Adrenal gland (tissue), 12 donors: ENCODE measurements around the gene CTSS. TPM values are rescaled to one million over a fixed set of nuclear protein-coding genes. Genes with fewer than 3 reads are reported as not detected.
"Not testable (repeated sequence)": the region's sequence is repeated elsewhere in the genome, so short reads cannot be mapped to it uniquely, and the experiment has no call there.

Experiments used
- DNase-seq, 7 donors: peaks; one replicate each; pipeline ENCODE4 v3.0.0-alpha.2; 2019 to 2020
- H3K27ac ChIP-seq, 5 donors: fragments of 200-600 bp; sonication (generic) in 4 of 5; 1 replicate in 3 of 5; 2 replicates in 2 of 5; pipeline versions ENCODE4 v1.5.1 to v1.8.0; 2016 to 2020; ENCODE audit warnings: mild to moderate bottlenecking in 1 of 5
- H3K27me3 ChIP-seq: fragments of 200-600 bp; 2 replicates; pipeline ENCODE4 v1.8.0; 2021
- H3K36me3 ChIP-seq, 2 donors: fragments of 200-600 bp; replicated peaks in 1 of 2; 1 replicate in 1 of 2; 2 replicates in 1 of 2; pipeline versions ENCODE4 v1.5.1 to v1.8.0; 2018 to 2022
- H3K4me1 ChIP-seq, 2 donors: fragments of 200-600 bp; replicated peaks in 1 of 2; 1 replicate in 1 of 2; 2 replicates in 1 of 2; pipeline versions ENCODE4 v1.5.1 to v1.8.0; 2018 to 2021
- H3K4me3 ChIP-seq, 4 donors: fragments of 200-600 bp; sonication (generic) in 3 of 4; one replicate each; pipeline ENCODE4 v1.5.1; 2016 to 2018
- H3K9me3 ChIP-seq, 3 donors: fragments of 200-600 bp; sonication (generic) in 1 of 3; replicated peaks in 1 of 3; 1 replicate in 2 of 3; 2 replicates in 1 of 3; pipeline versions ENCODE4 v1.5.1 to v1.8.0; 2016 to 2021
- POLR2A ChIP-seq, 2 donors: fragments of 450-650 bp; IDR thresholded peaks; one replicate each; pipeline ENCODE4 v1.6.1; 2017; ENCODE audit warnings: antibody characterized with exemption in 2 of 2, mild to moderate bottlenecking in 2 of 2, moderate library complexity in 1 of 2
- WGBS, 4 donors: extraction: QIAGEN DNeasy Blood & Tissue Kit in 2 of 4; methylation state at CpG; one replicate each; pipeline versions ENCODE4 v1.1.5 to v1.1.7; 2013 to 2017; 5-methylcytosine and 5-hydroxymethylcytosine counted together
- intact Hi-C, 2 donors: fragments of 100-400 bp; cut with DNase I; formaldehyde crosslinking; loops; one replicate each; pipeline versions ENCODE4 v1.14.1 to v1.15.0; 2022 to 2023
- polyA plus RNA-seq, 3 donors: library from polyadenylated mRNA; stranded (reverse); fragments of 200-250 nt in 2 of 3; fragments of 350-450 nt in 1 of 3; fragmentation: Illumina TruSeq in 1 of 3; extraction: RNeasy Lipid Tissue Mini Kit (QIAGEN cat#74804) in 1 of 3; gene quantifications; one replicate each; pipeline ENCODE4 v1.2.3, GENCODE V29; 2013 to 2014
- total RNA-seq, 9 donors: library from RNA; depleted of rRNA in 4 of 9; stranded (reverse); fragments of >200 nt in 4 of 9; fragments of 120-200 nt in 1 of 9; fragmentation: NEBNext Ultra II Directional in 1 of 9; extraction: Animal tissue kit (Norgen Biotek cat#: 25700) in 1 of 9; gene quantifications; one replicate each; pipeline versions ENCODE4 v1.1.0 to v1.2.4, GENCODE V29; 2013 to 2023
- TF ChIP-seq, protein P1 (sequence below), 6 experiments: fragments of 450-650 bp in 4 of 6; fragments of 200-600 bp in 2 of 6; sonication (generic) in 1 of 6; IDR thresholded peaks; 1 replicate in 5 of 6; 2 replicates in 1 of 6; pipeline versions ENCODE4 v1.5.1 to v1.8.0; 2016 to 2021; ENCODE audit warnings: antibody characterized with exemption in 6 of 6, mild to moderate bottlenecking in 2 of 6, moderate library complexity in 1 of 6
- donor health status: healthy with polysubstance abuse.
- donor health status: Bipolar disorder and iron deficiency.
- donor health status: DM: yes; HTN: yes; CAD: no.
- donor health status: DM: no; HTN: no; CAD: no.
- donor health status: DM: no; HTN: no; CAD: no.
- donor health status: DM: yes; HTN: yes; CAD: no.

Gene CTSS
- total and polyA plus RNA-seq, 12 donors, result 12.1 to 175 (median 97.1) TPM

DNA sequence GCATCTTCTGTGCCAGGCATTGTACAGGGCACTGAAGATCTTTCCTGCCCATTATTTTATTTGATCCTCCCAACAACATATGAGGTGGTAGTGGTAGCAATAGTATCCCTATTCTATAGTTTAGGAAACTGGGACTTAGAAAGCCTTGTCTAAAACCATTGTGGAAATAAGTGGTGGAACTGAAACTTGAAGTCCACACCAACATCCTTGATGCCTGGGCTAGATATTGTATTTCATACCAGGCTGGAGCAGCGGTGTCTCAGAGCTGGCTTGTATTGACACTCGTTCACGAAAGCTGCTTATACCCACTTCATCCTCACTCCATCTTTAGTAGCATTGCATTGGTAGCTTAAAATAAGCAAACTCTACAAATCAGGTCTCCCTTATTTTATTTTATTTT lies 9.7 kb upstream of the CTSS start:
- no peaks in the 10 kb centered on the region for H3K27me3 ChIP-seq
- no peaks in the 10 kb centered on the region for H3K36me3 ChIP-seq
- TF ChIP-seq, protein P1, sequence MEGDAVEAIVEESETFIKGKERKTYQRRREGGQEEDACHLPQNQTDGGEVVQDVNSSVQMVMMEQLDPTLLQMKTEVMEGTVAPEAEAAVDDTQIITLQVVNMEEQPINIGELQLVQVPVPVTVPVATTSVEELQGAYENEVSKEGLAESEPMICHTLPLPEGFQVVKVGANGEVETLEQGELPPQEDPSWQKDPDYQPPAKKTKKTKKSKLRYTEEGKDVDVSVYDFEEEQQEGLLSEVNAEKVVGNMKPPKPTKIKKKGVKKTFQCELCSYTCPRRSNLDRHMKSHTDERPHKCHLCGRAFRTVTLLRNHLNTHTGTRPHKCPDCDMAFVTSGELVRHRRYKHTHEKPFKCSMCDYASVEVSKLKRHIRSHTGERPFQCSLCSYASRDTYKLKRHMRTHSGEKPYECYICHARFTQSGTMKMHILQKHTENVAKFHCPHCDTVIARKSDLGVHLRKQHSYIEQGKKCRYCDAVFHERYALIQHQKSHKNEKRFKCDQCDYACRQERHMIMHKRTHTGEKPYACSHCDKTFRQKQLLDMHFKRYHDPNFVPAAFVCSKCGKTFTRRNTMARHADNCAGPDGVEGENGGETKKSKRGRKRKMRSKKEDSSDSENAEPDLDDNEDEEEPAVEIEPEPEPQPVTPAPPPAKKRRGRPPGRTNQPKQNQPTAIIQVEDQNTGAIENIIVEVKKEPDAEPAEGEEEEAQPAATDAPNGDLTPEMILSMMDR (IDR thresholded peaks at IDR 0.05), result no peak
- no peak for TF ChIP-seq POLR2A (IDR thresholded peaks at IDR 0.05)
- H3K4me3 ChIP-seq, result no peak overlapping the region
- H3K27ac ChIP-seq, result no peak overlapping the region
- intact Hi-C loops, result no loop called here
- DNase-seq, result no peak
- no peaks in the 10 kb centered on the region for H3K4me1 ChIP-seq
- no peaks in the 10 kb centered on the region for H3K9me3 ChIP-seq
- 74 to 91% (median 78%) methylated on average over 3 of the region's 3 CpGs for WGBS, 4 donors

DNA sequence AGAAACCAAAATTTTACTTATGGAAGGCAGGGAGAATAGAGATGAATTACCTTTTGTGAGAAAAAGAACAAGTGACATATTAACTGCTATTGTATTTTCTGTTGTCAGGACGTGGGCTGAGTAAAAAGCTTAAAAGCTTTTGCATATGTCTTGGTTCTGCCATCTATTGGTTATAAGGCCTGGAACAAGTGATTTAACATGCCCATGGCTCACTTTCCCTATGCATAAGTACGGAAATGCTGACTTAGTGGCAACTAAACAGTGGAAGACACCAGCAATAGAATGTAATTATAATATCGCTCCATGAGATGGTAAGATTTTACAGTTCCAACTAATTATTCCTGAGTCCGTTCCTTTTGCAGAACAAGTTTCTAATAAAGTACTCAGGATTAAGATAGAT lies 6.7 kb upstream of the CTSS start:
- WGBS, 4 donors, result 80 to 93% (median 88%) methylated on average over 4 of the region's 4 CpGs
- no peak overlapping the region for H3K27ac ChIP-seq
- TF ChIP-seq POLR2A (IDR thresholded peaks at IDR 0.05), result no peak

DNA sequence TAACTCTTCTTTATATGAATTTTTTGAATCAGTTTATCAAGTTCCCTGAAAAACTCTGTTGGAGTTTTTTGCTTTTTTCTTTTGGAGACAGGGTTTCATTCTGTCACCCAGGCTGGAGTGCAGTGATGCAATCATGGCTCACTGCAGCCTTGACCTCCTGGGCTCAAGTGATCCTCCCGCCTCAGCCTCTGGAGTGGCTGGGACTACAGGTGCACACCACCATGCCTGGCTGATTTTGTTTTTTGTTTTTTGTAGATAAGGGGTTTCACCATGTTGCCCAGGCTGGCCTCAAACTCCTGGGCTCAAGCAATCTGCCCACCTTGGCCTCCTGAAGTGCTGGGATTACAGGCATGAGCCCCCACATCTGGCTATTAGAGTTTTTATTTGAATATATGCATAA lies 2.1 kb upstream of the CTSS start:
- DNase-seq, result peak in 2 of 7 donors; percentile 29 to 31
- intact Hi-C loops, H3K36me3 ChIP-seq, H3K27me3 ChIP-seq, H3K9me3 ChIP-seq, H3K27ac ChIP-seq, H3K4me3 ChIP-seq, H3K4me1 ChIP-seq: not testable (repeated sequence)
- 25 to 62% (median 51%) methylated on average over 1 of the region's 1 CpG for WGBS, 4 donors

More for the DNA sequence above, 6.7 kb upstream of the CTSS start:
- no peak overlapping the region for H3K4me3 ChIP-seq
- H3K9me3 ChIP-seq, result no peaks in the 10 kb centered on the region
- H3K4me1 ChIP-seq, result peaks cover 0 to 5% of the 10 kb centered on the region in 2 donors
- no peak for DNase-seq
- intact Hi-C loops, result no loop called here
- H3K27me3 ChIP-seq, result no peaks in the 10 kb centered on the region
- H3K36me3 ChIP-seq, result no peaks in the 10 kb centered on the region

DNA sequence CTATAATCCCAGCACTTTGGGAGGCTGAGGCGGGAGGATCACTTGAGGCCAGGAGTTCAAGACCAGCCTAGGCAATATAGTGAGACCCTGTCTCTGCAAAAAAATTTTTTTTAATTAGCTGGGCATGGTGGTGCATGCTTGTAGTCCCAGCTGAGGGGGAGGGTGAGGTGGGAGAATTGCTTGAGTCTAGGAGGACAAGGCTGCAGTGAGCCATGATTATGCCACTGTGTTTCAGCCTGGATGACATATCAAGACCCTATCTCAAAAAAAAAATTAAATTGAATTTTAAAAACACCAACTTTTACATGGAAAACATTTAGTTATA lies 361 bp upstream of the CTSS start:
- 79 to 93% (median 85%) methylated on average over 1 of the region's 1 CpG for WGBS, 4 donors
- intact Hi-C loops, H3K9me3 ChIP-seq, H3K27me3 ChIP-seq, H3K4me1 ChIP-seq, DNase-seq, H3K36me3 ChIP-seq: not testable (repeated sequence)
- peak overlapping the region in 1 of 4 donors; percentile 50 for H3K4me3 ChIP-seq
- peak overlapping the region in 2 of 5 donors; percentile 15 to 35 for H3K27ac ChIP-seq

DNA sequence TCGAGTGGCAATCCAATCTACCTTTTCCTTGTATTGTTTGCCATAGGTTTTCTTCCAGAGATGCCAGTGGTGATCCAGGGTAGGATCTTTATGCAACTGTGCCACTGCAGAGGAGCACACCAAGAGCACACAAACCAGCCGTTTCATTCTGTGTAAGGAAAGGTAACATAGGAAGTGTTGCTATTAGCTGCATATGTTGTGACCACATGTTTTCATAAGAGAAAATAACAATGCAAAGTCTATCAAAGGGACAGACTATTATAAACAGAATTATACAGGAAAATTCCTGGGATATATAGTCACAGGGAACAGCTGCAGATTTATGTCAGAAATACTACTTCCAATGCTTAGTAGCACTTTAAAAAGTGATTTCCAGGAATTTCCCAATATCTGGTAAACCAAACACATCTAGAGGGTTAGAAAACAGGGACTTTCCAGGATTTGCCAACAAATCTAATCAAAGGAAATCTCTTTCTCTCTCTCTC lies 919 bp downstream of the CTSS start:
- DNase-seq, result no peak
- Histone ChIP-seq H3K9me3 (no peaks in the 10 kb centered on the region), H3K4me3 (peak overlapping the region in 1 of 4 donors; percentile 50), H3K4me1 (peaks cover 0 to 6% of the 10 kb centered on the region in 2 donors), H3K27me3 (no peaks in the 10 kb centered on the region), H3K27ac (peak overlapping the region in 1 of 5 donors; percentile 19), H3K36me3 (no peaks in the 10 kb centered on the region)
- 63 to 72% (median 67%) methylated on average over 2 of the region's 2 CpGs for WGBS, 4 donors
- intact Hi-C loops, result no loop called here
- TF ChIP-seq, protein P1 (IDR thresholded peaks at IDR 0.05), result no peak
- no peak for TF ChIP-seq POLR2A (IDR thresholded peaks at IDR 0.05)

DNA sequence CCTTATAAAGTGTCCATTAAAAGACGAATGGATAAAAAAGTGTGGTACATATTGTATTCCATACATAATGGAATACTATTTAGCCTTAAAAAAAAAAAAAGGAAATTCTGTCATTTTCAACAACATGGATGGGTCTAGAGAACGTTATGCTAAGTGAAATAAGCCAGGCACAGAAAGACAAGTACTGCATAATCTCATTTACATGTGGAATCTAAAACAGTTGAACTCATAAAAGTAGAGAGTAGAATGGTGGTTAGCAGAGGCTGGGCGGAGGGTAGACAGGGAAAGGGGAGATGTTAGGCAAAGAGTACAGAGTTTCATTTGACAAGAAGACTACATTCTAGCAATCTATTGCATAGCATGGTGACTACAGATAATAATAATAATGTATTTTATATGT lies 2.6 kb downstream of the CTSS start:
- Histone ChIP-seq H3K27me3 (no peaks in the 10 kb centered on the region), H3K27ac (no peak overlapping the region), H3K4me3 (no peak overlapping the region), H3K36me3 (no peaks in the 10 kb centered on the region), H3K4me1 (peaks cover 0 to 6% of the 10 kb centered on the region in 2 donors), H3K9me3 (no peaks in the 10 kb centered on the region)
- TF ChIP-seq POLR2A (IDR thresholded peaks at IDR 0.05), result no peak
- TF ChIP-seq, protein P1 (IDR thresholded peaks at IDR 0.05), result no peak
- 77 to 91% (median 82%) methylated on average over 3 of the region's 3 CpGs for WGBS, 4 donors
- intact Hi-C loops, result no loop called here
- no peak for DNase-seq
